NCI-H2029 treated with DMSO at 0.1 percent for 48 hours (cell line): ENCODE data around the gene SYNGAP1.
"Not testable (repeated sequence)": the region's sequence is repeated elsewhere in the genome, so short reads cannot be mapped to it uniquely, and the experiment has no call there.

Source experiments
- DNase-seq: peaks from one replicate; lab custom pipeline; 2025; lab: John Stamatoyannopoulos, UW

Gene SYNGAP1

DNA sequence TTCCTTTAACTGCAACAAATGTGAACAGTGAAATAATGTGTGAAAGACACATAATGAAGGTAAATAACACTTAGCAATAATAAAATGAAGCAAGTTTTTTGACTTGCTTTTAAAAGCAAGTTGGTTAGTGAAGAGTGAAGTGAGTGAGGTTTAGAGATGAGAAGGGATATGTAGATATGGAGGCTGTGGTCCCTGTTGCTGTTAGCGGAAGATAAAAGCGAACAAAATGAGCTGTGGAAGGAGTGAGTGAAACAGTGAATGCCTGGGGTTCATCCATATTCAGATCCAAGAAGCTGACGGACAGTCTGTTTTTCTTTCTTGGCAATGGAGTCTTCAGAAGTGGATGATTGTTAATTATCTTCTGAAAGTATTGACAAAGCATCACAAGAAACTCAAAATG lies 58.0 kb downstream of the SYNGAP1 start:
- DNase-seq: no peak

DNA sequence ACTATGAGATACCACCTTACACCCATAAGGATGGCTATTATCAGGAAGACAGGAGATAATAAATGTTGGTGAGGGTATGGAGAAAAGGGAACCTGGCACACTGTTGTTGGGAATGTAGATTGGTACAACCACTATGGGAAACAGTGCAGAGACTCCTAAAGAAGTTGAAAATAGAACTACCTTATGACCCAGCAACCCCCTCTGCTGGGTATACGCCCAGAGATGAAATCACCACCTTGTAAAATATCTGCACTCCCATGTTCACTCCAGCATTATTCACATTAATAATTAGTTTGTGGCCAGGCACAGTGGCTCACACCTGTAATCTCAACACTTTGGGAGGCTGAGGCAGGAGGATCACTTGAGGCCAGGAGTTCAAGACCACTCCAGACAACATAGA lies 61.3 kb downstream of the SYNGAP1 start:
- no peak for DNase-seq

DNA sequence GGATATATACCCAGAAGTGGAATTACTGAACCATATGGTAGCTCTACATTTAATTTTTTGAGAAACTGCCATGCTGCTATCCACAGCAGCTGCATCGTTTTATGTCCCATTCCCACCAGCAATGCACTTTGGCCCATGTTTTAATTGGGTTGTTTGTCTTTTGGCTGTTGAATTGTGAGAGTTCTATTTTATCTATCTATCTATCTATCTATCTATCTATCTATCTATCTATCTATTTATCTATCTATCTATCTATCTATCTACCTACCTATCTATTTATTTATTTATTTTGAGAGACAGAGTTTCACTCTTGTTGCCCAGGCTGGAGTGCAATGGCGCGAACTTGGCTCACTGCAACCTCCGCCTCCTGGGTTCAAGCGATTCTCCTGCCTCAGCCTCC lies 62.8 kb downstream of the SYNGAP1 start:
- DNase-seq: not testable (repeated sequence)

DNA sequence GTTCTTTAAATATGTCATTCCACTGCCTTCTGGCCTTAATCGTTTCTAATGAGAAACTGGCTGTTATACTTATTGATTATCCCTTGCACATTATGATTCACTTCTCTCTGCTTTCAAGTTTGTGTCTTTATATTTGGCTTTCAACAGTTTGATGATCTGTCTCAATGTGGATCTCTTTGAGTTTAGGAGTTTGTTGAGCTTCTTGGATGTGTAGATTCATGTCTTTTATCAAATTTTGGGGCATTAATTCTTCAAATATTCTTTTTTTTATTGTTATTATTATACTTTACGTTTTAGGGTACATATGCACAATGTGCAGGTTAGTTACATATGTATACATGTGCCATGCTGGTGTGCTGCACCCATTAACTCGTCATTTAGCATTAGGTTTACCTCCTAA lies 63.8 kb downstream of the SYNGAP1 start:
- DNase-seq: no peak

DNA sequence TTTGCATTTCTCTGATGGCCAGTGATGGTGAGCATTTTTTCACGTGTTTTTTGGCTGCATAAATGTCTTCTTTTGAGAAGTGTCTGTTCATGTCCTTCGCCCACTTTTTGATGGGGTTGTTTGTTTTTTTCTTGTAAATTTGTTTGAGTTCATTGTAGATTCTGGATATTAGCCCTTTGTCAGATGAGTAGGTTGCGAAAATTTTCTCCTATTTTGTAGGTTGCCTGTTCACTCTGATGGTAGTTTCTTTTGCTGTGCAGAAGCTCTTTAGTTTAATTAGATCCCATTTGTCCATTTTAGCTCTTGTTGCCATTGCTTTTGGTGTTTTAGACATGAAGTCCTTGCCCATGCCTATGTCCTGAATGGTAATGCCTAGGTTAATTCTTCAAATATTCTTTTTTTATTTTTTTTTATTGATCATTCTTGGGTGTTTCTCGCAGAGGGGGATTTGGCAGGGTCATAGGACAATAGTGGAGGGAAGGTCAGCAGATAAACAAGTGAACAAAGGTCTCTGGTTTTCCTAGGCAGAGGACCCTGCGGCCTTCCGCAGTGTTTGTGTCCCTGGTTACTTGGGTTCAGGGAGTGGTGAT lies 64.9 kb downstream of the SYNGAP1 start:
- not testable (repeated sequence) for DNase-seq

DNA sequence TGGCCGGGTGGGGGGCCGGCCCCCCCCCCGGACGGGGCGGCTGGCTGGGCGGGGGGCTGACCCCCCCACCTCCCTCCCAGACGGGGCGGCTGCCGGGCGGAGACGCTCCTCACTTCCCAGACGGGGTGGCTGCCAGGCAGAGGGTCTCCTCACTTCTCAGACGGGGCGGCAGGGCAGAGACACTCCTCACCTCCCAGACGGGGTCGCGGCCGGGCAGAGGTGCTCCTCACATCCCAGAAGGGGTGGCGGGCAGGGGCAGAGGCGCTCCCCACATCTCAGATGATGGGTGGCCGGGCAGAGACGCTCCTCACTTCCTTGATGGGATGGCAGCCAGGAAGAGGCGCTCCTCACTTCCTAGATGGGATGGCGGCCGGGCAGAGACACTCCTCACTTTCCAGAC lies 65.8 kb downstream of the SYNGAP1 start:
- not testable (repeated sequence) for DNase-seq

DNA sequence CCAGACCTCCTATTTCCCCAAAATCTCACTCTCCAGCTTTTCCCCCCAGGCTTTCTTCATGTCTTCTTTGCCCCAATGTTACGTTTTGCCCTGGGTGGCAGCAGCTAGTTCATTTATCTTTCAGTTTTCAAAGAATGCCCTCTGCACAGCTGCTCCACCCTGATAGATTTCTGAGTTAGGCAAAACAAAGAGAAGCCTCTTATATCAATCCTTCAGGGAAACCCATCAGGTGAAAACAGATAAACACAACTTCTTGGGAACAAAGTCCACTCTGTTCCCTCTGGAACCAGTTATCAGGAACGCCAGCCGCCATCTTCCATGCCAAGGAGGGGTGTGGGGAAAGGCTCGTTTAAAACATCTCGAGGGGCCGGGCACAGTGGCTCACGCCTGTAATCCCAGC lies 68.5 kb downstream of the SYNGAP1 start:
- DNase-seq: no peak

DNA sequence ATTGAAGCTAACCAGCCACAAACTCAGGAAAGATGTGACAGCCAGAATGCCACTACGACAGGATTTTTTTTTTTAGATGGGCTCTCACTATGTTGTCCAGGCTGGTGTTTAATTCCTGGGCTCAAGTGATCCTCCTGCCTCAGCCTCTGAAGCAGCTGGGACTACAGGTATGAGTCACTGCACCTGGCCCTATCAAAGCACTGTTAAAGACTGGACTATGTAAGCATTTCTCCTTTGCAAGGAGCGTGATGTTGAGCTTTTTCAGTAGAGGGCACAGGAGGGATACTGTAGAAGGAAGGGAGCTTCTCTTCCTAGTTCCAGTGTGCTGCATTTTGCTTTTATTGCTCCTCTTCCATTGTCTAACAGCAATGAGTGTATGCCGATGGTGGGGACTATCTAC lies 70.3 kb downstream of the SYNGAP1 start:
- no peak for DNase-seq

DNA sequence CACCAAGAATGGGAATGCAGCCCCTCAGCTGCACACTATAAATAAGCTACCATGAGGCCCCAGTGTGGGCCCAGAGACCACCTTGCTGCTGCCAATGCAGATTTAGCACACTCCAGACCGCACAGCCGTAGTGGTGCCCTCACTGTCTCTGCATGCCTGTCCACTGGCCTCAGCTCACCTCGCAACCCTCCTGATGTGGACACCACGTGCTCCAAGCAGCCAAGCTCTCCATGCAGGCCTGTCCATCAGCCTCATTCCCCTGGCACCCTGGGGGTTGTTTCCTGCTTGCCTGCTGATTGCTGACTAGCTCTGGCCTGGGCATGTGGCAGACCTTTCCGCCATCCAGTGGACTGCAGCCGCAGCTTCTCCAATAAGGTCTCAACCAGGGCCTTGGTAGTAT lies 70.8 kb downstream of the SYNGAP1 start:
- DNase-seq: no peak

DNA sequence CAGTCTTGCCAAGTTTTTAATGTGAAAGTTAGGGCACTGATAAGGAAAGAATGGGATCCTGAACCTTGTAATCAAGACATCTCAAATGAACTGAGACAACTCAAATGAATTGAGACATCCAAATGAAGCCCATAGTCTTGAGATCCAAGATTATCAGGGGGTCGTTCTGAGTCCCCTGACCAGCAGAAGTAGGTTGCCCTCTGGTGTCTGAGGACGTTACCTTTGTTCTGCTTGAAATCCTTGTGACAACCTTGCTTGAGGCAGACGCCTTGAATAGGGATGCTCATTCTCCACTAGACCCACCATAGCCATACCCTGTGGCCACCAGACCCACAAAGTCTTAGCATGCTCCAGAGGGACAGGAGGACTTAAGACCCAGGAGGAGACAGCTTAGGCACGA lies 72.2 kb downstream of the SYNGAP1 start:
- DNase-seq: no peak

DNA sequence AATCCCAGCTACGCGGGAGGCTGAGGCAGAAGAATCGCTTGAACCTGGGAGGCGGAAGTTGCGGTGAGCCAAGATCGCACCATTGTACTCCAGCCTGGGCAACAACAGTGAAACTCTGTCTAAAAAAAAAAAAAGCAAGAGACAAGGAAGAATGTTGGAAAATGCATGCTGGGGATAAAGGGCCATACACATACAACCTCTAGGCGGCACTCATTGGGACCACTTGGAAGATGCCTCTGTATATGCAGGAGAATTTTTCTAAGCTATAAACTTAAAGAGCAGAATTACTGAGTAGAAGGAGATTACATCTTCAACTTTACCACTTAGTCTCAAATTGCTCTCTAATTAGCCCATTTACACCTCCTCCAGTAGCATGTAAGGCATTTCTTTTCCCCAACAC lies 77.3 kb downstream of the SYNGAP1 start:
- DNase-seq: no peak

DNA sequence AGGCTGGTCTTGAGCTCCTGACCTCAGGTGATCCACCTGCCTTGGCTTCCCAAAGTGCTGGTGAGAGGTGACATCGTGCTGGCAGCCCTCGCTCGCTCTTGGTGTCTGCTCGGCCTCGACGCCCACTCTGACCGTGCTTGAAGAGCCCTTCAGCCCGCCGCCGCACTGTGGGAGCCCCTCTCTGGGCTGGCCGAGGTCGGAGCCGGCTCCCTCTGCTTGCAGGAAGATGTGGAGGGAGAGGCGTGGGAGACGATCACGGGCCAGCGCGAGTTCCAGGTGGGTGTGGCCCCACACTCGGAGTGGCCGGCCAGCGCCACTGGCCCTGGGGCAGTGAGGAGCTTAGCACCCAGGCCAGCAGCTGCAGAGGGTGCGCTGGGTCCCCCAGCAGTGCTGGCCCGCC lies 82.6 kb downstream of the SYNGAP1 start:
- DNase-seq: no peak

DNA sequence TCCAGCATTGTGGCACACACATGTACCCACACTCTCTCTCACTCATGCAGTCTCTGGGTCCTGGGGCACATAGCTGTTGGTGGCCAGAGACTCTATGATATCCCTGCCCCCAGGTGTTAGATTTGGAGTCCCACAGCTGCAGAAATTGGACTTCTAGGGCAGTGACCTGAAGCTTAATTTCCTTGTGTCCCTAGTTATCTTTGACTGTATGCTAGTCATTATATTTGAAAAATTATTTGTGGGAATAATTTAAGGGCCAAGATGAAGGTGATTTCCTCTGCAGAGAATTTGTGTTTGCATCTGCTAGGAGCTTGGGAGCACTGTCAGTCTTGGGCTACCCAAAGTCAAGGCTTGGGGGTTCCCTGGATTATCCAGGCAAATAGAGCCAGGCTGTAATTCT lies 84.6 kb downstream of the SYNGAP1 start:
- no peak for DNase-seq
